ENCODE measurements around the gene TTR.

GRCh38 chr18:31619291-31619690 is 27.6 kb downstream of the TTR start:
- TF ChIP-seq ZSCAN31 (CRISPR knock-in tag; IDR thresholded peaks at IDR 0.05; ENCODE audit: low read depth) (no peak), ZBTB7A (CRISPR knock-in tag; IDR thresholded peaks at IDR 0.05) (no peak), HNRNPH1 (optimal IDR thresholded peaks at IDR 0.05; ENCODE audit: low read depth, low read length) (no peak), BCL3 (CRISPR knock-in tag; IDR thresholded peaks at IDR 0.05) (no peak), CHD2 (IDR thresholded peaks at IDR 0.05; ENCODE audit: low read depth, low read length) (no peak), CTCF (CRISPR knock-in tag; IDR thresholded peaks at IDR 0.05) (no peak), PRDM4 (CRISPR knock-in tag; IDR thresholded peaks at IDR 0.05; ENCODE audit: borderline replicate concordance) (no peak), ZBTB40 (IDR thresholded peaks at IDR 0.05) (no peak), ZBTB40 (CRISPR knock-in tag; IDR thresholded peaks at IDR 0.05) (no peak), ZNF513 (CRISPR knock-in tag; conservative IDR thresholded peaks at IDR 0.05) (no peak), TP53 (CRISPR knock-in tag; conservative IDR thresholded peaks at IDR 0.05) (no peak), JUND (CRISPR knock-in tag; IDR thresholded peaks at IDR 0.05) (no peak), KAT7 (CRISPR knock-in tag; IDR thresholded peaks at IDR 0.05; ENCODE audit: borderline replicate concordance) (no peak), CBX5 (CRISPR knock-in tag; IDR thresholded peaks at IDR 0.05; ENCODE audit: borderline replicate concordance) (no peak)

Data from HepG2 (cell line).